Dedifferentiated amniotic fluid mesenchymal stem cell (primary cell): ENCODE measurements around the gene HSPBAP1.

Experiments used
- DNase-seq: peaks from one replicate; pipeline ENCODE4 v3.0.0-alpha.2; 2016; ENCODE audit errors: extremely low spot score

HSPBAP1 gene, protein sequence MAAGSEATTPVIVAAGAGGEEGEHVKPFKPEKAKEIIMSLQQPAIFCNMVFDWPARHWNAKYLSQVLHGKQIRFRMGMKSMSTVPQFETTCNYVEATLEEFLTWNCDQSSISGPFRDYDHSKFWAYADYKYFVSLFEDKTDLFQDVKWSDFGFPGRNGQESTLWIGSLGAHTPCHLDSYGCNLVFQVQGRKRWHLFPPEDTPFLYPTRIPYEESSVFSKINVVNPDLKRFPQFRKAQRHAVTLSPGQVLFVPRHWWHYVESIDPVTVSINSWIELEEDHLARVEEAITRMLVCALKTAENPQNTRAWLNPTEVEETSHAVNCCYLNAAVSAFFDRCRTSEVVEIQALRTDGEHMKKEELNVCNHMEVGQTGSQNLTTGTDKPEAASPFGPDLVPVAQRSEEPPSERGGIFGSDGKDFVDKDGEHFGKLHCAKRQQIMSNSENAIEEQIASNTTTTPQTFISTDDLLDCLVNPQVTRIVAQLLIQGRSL

GRCh38 chr3:122793568-122794416 lies at the start of gene HSPBAP1:
HSPBAP1 (minus strand) TSS chr3:122793831; CDS start chr3:122793680, 151 bp downstream.
- DNase-seq, result peak; percentile 79

DNA sequence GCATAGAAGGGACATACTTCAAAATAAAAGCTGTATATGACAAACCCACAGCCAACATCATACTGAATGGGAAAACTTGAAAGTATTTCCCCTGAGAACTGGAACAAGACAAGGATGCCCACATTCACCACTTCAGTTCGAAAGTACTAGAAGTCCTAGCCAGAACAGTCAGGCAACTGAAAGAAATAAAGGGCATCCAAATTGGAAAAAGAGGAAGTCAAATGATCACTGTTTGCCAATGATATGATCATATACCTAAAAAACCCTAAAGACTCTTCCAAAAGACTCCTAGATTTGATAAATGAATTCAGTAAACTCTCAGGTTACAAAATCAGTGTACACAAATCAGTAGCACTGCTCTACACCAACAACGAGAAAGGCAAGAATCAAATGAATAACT lies 42.0 kb upstream of the HSPBAP1 start:
- DNase-seq, result no peak

- DNase-seq, result no peak
Measured at GRCh38 chr3:122828281-122828680, 34.6 kb upstream of the HSPBAP1 start.

DNA sequence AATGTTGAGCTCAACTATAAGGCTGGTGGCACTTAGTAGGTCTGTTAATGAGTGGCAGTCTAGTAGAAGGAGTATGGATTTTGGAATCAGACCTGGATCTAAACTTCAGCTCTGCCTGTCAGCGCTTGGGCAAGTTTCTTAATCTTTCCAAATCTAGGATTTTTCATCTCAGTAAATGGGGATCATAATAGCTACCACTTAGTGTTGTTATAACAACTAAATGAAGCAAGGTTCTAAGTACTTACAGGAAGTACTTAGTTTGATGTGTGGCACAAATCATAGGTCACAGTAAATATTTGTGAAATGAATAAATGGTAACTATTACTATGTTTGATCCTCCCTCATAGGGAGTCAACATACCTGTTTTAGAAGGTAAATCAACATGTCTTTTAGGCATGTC lies 32.6 kb upstream of the HSPBAP1 start:
- DNase-seq, result no peak

DNA sequence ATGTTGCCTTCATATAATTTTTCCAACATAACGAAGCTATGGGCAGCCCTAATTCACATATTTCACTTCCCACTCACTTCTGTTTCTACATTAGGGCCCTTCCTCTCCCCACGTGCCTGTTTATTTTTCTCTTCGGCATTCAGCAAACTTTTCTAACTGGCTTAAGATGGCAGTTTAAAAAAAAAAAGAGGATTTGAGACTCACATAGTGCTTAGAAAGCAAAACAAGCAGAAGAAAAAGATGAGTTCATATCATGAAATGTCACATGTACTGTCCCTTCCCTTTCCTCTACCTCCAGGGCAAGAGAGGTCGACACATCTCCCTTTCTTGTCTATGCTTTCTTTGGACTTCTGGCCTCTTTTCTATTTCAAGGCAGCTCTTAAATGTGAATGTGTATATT lies 31.8 kb upstream of the HSPBAP1 start:
- DNase-seq, result no peak

DNA sequence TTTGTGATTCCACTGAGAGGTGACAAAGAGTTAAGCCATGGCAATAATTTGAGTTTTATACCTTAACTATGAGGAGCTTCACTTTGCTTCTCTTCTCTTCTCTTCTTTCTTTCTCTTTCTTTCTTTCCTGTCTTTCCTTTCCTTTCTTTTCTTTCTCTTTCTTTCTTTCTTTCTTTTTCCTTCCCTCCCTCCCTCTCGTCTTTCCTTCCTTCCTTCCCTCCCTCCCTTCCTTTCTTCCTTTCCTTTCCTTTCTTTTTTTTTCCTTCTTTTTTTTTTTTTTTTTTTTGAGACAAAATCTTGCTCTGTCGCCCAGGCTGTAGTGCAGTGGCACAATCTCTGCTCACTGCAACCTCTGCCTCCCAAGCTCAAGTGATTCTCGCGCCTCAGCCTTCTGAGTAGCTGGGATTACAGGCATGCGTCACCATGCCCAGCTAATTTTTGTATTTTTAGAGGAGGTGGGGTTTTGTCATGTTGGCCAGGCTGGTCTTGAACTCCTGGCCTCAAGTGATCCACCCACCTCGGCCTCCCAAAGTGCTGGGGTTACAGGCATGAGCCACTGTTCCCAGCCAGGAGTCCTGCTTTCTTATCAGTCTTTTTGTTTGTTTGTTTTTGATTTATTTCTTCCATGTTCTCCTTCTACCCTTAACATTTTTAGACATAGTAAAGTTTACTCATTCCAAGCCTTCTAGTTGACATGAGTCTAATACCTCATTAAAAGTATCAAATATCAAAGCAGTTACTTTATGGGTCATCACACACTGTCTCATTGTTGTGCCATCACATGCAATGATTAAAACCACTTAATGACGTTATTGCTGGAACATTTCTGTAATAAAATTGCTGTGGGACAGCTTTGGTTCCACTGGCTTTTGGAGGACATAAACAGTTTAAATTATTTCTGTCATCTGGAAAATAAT lies 31.1 kb upstream of the HSPBAP1 start:
- no peak for DNase-seq

- no peak for DNase-seq
Measured at GRCh38 chr3:122816587-122816986, 23.0 kb upstream of the HSPBAP1 start.

- DNase-seq, result no peak
Measured at GRCh38 chr3:122810734-122811133, 17.1 kb upstream of the HSPBAP1 start.

DNA sequence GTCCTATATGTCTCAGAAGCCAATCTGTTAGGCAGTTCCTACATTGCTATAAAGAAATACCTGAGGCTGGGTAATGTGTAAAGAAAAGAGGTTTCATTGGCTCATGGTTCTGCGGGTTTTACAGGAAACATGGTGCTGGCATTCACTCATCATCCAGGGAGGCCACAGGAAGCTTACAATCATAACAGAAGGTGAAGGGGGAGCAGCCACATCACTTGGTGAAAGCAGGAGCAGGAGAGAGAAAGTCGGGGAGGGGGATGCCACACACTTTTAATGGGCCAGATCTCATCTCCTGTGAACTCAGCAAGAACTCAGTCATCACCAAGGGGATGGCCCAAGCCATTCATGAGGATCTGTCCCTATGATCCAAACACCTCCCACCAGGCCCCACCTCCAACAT lies 10.3 kb upstream of the HSPBAP1 start:
- no peak for DNase-seq

GRCh38 chr3:122802323-122802722 lies 8.7 kb upstream of the HSPBAP1 start:
- no peak for DNase-seq

DNA sequence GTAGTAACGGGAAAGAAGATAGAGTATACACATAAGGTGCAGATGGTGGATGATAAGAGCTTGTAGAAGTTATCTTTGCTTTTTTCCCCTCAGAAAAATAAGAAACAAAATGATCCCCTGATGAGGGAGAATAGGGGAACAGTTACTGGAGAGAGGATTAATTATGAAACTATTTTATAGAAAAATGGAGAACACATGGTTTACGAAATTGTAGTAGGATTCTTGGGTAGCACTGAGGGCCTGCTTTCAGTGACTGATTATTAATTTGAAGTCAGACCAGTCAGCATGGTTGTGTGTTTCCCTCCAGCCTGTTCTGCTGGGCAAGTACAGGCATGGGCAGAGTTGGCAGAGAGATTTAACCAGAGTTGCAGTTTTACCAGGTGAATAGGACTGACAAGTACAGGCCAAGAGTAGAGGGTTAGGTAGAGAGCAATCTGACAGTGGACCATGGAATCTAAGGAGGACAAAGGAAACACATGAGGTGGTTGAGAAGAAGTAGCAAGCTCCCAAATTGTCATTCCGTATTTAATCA lies 7.1 kb upstream of the HSPBAP1 start:
- no peak for DNase-seq

DNA sequence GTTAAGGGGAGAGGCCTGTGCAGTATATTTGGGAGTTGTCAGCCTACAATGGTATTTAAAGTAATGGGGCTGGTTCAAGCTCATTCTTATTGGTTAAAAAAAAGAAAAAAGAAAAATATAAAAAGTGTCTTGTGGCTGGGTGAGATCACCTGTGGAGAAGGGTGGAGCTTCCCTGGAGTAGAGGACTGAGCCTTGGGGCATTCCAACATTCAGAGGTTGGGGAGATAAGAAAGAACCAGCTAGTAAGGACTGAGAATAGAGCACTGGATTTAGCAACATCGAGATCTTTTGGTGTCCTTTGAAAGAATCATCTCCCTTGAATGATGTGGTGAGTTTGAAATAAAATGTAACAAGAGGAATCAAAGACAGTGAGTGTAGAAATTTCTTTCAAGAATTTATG lies 6.4 kb upstream of the HSPBAP1 start:
- no peak for DNase-seq

GRCh38 chr3:122799322-122799721 lies 5.7 kb upstream of the HSPBAP1 start:
- no peak for DNase-seq

GRCh38 chr3:122797291-122797690 lies 3.7 kb upstream of the HSPBAP1 start:
- DNase-seq, result peak; percentile 43

DNA sequence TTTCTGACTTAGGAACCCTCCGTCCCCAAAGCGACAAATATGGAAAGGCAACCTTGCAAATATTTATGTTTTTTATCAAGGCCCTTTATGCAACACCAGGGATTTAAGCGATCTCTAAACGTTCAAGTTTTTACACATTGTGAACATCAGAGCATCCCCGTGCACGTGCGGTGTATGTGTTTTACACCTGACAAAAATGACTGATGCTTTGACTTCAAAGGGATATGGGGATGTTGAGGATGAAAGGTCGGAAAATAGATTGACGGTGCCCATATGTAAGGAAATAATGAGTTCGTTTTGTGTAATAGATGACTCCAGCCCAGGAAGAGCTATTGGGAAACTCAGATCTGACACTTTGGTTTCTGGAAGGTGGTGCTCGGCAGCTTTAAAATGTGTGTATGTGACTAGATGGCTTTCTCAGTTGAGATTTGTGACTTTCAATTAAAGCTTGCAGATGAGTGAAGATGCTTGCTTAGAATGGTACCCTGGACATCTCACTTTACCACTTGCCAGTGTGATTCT lies 2.1 kb upstream of the HSPBAP1 start:
- no peak for DNase-seq

DNA sequence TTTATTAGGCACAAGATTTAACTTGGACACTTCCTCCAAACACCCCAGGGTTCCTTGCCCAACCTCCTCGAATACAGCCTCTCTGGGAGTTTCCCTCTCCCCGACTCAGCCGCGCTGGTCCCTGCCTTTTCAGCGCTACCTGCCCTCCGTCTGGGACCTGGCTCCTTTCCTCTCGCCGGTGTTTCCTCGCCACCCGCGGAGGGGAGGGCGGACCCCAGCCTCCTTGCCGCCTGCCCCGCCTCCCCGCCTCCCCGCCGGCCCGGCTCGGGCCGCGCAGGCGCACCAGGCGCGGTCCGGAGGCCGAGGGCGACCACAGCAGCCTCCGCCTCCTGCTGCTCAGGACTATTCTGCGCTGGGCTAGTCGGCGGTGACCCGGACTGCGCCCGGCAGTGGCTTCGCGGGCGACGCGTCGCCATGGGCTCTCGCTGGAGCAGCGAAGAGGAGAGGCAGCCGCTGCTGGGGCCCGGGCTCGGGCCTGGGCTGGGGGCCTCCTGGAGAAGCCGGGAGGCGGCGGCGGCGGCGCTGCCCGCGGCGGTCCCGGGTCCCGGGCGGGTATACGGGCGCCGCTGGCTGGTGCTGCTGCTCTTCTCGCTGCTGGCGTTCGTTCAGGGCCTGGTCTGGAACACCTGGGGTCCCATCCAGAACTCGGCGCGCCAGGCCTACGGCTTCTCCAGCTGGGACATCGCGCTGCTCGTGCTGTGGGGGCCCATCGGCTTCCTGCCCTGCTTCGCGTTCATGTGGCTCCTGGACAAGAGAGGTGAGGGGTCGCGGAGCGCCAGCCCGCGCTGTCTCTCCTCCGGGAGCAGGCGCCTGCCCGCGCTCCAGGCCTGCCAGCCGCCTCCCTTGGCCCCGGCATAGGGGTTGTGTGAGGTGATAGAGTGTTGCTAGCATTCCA lies 1.4 kb upstream of the HSPBAP1 start, which contains the start of gene SLC49A4:
Gene SLC49A4 (plus strand): TSS at position 291 of the 895 bp plus-strand sequence. CDS start 124 bp downstream, at position 415.
- DNase-seq, result peak; percentile 40

DNA sequence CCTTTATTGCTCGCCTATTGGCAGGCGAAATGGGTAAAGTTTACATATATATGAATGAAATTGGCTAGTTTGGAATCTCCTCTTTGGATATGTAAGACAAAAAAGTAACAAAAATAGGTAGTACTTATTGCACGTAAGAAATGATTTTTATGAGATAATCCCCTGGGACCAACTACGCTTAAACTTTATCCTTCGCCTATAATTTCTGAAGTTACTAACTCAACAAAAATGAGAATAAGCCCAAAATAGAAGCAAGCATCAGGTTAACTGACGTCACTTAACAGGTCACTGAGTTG lies 800 bp upstream of the HSPBAP1 start:
- DNase-seq, result no peak

DNA sequence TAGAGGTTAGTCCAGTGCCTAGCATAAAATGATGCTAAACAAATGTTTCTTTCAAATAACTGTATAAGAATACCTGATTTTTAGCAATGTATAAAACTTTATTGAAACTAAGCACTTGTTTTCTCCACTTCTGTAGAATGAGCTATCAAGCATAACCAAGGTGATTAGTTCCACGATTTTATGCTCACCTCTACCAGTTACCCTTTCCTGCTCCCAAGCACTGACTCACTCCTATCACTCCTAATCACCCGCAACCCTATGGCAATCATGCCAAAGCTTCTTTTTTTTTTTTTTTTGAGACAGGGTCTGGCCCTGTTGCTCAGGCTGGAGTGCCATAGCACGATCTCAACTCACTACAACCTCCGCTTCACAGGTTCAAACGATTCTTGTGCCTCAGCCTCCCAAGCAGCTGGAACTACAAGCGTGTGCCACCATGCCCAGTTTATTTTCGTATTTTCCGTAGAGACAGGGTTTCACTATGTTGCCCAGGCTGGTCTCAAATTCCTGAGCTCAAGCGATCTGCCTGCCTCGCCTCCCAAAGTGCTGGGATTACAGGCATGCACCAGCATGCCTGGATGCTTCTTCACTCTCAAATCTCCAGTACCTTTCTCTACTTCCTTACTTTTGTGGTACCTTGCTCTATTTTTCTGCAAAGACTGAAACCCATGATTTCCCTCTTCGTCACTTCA lies 3.9 kb downstream of the HSPBAP1 start:
- no peak for DNase-seq

GRCh38 chr3:122787872-122788271 lies 5.8 kb downstream of the HSPBAP1 start:
- DNase-seq, result no peak

DNA sequence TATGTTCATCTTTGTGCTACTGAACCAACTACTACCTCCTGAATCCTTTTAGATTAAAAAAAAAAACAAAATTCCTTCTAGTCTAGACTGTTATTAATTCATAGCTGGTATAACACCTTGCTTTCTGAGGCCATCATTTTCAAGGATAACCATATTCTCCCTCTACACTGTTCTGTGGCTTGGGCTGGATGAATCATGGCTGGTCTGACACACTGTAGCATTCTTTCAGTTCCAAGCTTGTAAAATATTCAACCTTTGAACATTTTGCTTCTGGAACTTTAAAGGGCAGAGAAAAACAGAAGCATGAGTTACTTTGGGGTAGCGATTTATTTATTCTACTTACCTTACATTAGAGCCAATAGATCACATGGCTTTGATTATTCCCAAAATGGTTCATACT lies 7.6 kb downstream of the HSPBAP1 start:
- peak; percentile 16 for DNase-seq
